ENCODE results near the gene COL5A1.

The COL5A1 gene

GRCh38 chr9:134686896-134687295, 45.3 kb downstream of the COL5A1 start:
- TF ChIP-seq CTCF (IDR thresholded peaks at IDR 0.05; ENCODE audit: control insufficient read depth, insufficient read depth, low read depth, low read length, missing control alignments): no peak
- DNase-seq (ENCODE audit: low read depth): no peak
- H3K4me3 ChIP-seq (ENCODE audit: control insufficient read depth, low read depth, low read length): no peak overlapping the region

- TF ChIP-seq CTCF (IDR thresholded peaks at IDR 0.05; ENCODE audit: control insufficient read depth, insufficient read depth, low read depth, low read length, missing control alignments): no peak
- DNase-seq (ENCODE audit: low read depth): no peak
- no peak overlapping the region for H3K4me3 ChIP-seq (ENCODE audit: control insufficient read depth, low read depth, low read length)
Measured at GRCh38 chr9:134687556-134687955, 46.0 kb downstream of the COL5A1 start.

GRCh38 chr9:134688231-134688630, 46.6 kb downstream of the COL5A1 start:
- H3K4me3 ChIP-seq (ENCODE audit: control insufficient read depth, low read depth, low read length): no peak overlapping the region
- DNase-seq (ENCODE audit: low read depth): no peak
- TF ChIP-seq CTCF (IDR thresholded peaks at IDR 0.05; ENCODE audit: control insufficient read depth, insufficient read depth, low read depth, low read length, missing control alignments): no peak

DNA sequence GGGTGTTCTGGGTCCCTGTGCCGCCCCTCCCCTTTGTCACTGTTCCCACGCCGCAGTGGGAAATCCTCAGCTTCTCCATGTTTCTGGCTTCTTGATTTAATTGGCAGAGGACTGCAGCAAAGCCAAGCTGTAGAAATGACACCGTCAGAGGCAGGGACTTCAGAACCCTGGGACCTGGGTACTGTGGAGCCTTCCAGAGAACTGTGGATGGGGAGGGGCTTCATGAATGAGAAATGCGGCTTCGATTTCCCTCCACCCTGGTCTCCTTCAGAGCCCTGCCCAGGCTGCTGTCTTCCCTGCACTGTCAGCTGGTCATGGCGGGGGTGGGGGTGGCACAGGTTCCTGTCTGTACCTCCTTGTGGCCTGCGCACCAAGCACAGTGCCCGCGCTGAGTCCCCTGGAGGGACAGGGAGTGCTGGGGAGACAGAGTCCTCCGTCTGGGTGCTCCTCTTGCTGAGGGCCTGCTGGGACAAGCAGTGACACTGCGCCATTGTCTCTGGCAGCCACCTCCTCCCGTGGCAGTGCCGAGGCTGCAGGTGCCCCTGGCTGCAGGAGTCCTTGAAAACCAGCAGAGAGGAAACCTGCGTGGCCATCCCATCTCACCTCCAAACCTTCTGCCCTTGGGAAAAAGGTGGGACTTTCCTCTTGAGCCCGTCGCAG, 47.2 kb downstream of the COL5A1 start:
- DNase-seq (ENCODE audit: low read depth): no peak
- TF ChIP-seq CTCF (IDR thresholded peaks at IDR 0.05; ENCODE audit: control insufficient read depth, insufficient read depth, low read depth, low read length, missing control alignments): peak; percentile 4
- no peak overlapping the region for H3K4me3 ChIP-seq (ENCODE audit: control insufficient read depth, low read depth, low read length)

GRCh38 chr9:134689321-134690181, 47.9 kb downstream of the COL5A1 start:
- no peak for DNase-seq (ENCODE audit: low read depth)
- TF ChIP-seq CTCF (IDR thresholded peaks at IDR 0.05; ENCODE audit: control insufficient read depth, insufficient read depth, low read depth, low read length, missing control alignments): peak; percentile 83
- H3K4me3 ChIP-seq (ENCODE audit: control insufficient read depth, low read depth, low read length): no peak overlapping the region

DNA sequence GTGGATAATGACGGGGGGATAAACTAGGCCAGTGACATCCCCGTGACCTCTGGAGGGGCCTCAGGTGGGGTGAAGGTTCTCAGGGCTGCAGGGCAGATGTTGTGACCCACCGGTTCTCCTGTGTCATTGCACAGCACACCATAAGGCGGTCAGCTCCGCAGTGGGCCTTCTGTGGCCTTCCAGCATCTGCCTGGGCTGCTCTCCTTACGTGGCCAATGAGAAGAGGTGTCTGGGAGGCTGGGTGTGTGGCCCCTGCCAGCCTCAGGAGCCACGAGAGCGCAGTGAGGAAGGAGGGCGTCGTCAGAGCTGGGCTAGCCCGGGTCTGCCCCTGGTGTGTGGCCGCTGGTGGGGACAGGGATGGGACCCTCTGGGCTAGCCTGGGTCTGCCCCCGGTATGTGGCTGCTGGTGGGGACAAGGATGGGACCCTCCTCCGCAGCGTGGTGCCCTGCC, 48.7 kb downstream of the COL5A1 start:
- no peak for DNase-seq (ENCODE audit: low read depth)
- no peak overlapping the region for H3K4me3 ChIP-seq (ENCODE audit: control insufficient read depth, low read depth, low read length)
- no peak for TF ChIP-seq CTCF (IDR thresholded peaks at IDR 0.05; ENCODE audit: control insufficient read depth, insufficient read depth, low read depth, low read length, missing control alignments)
